ENCODE results near the gene KIF5C.

KIF5C gene

GRCh38 chr2:148994341-148994740 lies 119.3 kb downstream of the KIF5C start:
- no peak for DNase-seq

DNA sequence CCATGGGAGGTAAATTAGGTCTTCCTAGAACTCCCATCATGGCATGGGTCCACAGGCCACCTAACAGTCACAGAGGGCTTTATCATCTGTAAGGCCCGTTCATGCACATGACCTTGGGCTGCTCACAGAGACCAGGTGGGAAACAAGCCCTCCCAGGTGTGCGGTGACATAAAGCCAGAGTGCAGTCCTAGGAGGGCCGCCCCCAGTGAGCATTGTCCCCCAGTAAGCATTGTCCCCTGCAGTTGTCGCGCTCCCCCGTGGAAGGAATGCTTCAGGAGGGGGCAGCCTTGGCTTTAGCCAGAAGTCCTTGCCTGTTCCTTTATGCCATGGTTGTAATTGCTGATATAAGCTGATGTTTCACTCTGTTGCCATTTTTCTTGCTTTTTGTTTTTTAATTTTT lies 121.8 kb downstream of the KIF5C start:
- no peak for DNase-seq

GRCh38 chr2:148998165-148998830 lies 123.3 kb downstream of the KIF5C start:
- DNase-seq: no peak

- DNase-seq: no peak
Measured at GRCh38 chr2:148998831-148999200, 123.8 kb downstream of the KIF5C start.

GRCh38 chr2:148999451-148999921 lies 124.5 kb downstream of the KIF5C start:
- DNase-seq: no peak

GRCh38 chr2:149000158-149000938 lies 125.3 kb downstream of the KIF5C start:
- DNase-seq: no peak

GRCh38 chr2:149001496-149001895 lies 126.5 kb downstream of the KIF5C start:
- no peak for DNase-seq

DNA sequence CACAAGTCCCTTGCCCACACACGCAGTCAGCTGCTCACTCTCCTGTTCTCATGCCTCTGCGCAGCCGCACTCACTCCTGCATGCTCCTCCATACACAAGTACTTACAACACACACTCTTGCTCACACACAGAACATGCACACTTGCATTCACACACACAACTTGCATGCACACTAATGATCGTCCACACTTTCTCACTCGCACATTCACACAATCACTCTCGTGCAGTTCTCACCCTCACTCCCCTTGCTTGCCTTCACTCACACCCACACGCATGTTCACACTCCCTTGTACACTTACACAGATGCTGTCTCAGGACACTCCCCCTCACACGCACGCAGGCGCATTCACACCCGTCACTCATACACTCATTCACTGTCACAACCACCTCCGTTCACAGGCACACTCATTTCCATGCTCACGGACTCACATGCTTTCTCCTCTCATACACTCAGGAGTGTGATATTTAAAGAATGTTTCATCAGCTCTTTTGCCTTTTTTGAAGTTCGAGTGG lies 127.4 kb downstream of the KIF5C start:
- DNase-seq: no peak

- no peak for DNase-seq
Measured at GRCh38 chr2:149002891-149003740, 128.1 kb downstream of the KIF5C start.

- no peak for DNase-seq
Measured at GRCh38 chr2:149004836-149005235, 129.8 kb downstream of the KIF5C start.

- DNase-seq: no peak
Measured at GRCh38 chr2:149005471-149006077, 130.5 kb downstream of the KIF5C start.

DNA sequence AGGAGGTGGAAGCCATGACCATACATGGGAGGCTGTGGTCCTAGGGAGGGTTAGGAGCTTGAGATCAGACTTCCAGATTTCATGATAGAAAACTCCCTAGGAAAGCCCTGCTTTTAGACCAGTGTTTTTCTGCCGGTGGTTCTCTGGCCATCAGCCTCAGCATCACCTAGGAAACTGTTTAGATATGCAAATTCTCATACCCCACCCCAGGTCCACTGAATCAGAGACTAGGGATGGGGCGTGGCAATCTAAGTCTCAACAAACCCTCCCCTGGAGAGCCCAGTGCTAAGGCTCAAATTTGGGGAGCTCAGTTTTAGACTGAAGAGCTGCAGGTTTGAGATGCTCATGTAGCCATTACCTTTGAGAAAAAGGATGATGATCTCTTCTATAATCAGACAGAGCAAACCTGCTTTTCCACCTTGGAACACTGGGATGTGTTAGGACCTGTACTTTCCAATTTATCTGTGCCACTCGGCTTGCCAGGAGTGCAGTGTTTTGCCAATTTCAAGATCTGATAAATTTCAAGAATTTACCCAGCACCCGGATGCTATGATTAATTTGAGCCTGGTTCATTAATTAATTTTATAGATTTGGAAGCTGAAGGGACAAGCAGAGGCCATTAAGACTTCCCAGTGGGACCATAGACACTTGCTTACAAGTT lies 132.0 kb downstream of the KIF5C start:
- no peak for DNase-seq

GRCh38 chr2:149008381-149008780 lies 133.4 kb downstream of the KIF5C start:
- no peak for DNase-seq

- no peak for DNase-seq
Measured at GRCh38 chr2:149009576-149010461, 134.8 kb downstream of the KIF5C start.

- no peak for DNase-seq
Measured at GRCh38 chr2:149012545-149012944, 137.5 kb downstream of the KIF5C start.

- no peak for DNase-seq
Measured at GRCh38 chr2:149015501-149015900, 140.5 kb downstream of the KIF5C start.

DNA sequence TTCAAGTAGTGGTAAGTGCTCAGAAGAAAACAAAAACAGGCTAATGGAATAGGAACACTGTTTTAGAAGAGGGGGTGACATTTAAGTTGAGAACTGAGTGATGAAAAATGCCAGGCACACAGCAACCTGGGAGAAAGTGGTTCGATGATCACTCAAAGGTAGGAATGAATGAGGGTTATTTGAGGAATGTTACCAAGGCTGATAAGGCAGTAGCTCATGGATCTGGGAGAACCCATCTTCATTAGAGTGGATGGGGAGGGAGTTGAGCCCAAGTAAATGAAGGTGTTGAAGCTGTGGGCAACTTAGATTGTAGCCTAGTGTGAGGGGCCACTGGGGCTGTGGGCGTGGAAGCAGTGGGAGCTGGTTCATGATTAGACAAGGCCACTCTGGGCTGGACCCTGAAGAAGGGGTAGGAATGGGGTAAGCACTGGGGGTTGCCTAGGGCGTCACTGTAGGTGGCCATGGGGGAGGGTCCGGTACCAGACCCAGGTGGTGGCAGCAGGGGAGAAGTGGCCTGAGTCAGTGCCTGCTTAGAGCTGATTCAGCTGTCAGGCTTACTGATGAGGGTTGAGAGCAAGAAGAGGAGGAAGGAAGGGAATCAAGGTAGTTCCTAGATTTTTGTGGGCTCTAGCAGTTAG lies 141.0 kb downstream of the KIF5C start:
- DNase-seq: no peak

DNA sequence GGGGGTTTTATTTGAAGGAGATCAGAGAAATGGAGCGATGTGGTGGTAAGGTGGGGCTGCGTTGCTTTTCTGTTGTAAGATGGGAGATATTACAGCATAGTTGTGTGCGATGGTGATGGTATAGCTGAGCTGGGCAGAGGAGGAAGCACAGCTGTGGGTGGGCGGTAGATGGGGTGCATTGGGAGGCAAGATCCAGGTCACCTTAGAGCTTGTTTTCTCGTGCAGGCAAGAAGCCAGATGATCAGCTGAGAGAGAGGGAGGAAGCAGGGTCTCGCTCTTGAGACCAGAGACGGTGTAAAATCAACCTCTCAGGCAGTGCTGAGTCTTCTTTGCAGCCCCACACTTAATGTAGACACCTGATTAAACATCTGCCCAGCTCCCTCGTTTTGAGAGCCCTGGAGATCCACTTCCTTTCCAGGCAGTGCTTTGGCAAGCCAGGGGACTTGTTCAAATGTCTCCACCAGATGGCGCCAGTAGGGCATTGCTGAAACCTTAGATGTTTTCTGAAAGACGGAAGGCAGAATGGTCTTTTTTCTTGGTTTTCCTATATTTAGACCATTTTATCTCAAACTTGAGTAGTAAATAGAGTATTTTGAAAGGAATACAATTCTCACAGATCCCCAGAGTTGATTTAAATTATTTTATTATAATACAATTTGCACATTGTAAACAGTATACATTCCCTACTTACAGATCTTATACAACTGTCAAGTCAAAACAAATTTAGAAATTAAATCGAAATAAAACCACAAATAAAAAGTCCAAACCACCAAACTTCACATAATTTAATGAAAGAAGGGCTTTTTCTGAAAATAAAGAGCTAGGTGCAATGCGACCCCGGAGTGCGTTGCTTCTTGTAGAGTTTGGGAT lies 142.3 kb downstream of the KIF5C start:
- DNase-seq: peak; percentile 72

- DNase-seq: no peak
Measured at GRCh38 chr2:149018981-149019380, 144.0 kb downstream of the KIF5C start.

- no peak for DNase-seq
Measured at GRCh38 chr2:149019768-149020167, 144.7 kb downstream of the KIF5C start.

Measured in activated naive CD4-positive, alpha-beta T cell treated with anti-CD3 and anti-CD28 coated beads, Interleukin-2, amount 50 U/mL, for 16 hours (primary cell).